Activated T-cell treated with anti-CD3 and anti-CD28 coated beads for 48 hours (primary cell): ENCODE results near the gene REEP3.

Source experiments
- DNase-seq: peaks from one replicate; pipeline ENCODE4 v3.0.0-alpha.2; 2020; ENCODE audit warnings: low read depth

Gene REEP3

DNA sequence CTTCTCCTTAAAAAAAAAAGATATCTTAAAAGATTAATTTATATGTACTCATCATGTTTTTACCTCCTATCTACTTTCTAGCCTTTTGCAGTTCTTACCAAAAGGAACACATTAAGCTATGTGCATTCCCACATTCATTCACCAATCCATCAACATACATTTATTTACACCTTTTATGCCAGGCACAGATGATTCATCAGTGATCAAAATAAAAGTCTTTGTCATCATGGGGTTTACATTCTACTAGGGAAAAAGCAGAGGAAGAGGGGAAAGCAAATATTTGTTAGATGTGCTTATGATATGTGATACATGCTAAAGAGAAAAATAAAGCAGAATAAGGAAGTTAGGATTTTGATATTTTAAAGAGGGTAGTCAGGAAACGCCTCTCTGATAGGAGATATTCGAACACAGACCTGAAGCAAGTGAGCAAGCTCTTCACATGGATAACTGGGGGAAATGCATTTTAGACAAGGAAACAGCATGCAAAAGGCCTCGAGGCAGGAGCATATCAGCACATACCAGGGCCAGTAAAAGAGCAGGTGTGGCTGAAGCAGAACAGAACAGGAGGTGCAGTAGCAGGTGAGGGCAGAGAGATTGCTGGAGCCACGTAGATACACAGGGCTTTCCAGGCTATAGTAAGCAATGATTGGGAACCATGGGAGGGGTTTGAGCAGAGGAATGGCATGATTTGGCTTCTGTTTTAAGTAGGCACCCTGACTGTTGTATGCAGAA, 67.4 kb downstream of the REEP3 start:
- DNase-seq: no peak

DNA sequence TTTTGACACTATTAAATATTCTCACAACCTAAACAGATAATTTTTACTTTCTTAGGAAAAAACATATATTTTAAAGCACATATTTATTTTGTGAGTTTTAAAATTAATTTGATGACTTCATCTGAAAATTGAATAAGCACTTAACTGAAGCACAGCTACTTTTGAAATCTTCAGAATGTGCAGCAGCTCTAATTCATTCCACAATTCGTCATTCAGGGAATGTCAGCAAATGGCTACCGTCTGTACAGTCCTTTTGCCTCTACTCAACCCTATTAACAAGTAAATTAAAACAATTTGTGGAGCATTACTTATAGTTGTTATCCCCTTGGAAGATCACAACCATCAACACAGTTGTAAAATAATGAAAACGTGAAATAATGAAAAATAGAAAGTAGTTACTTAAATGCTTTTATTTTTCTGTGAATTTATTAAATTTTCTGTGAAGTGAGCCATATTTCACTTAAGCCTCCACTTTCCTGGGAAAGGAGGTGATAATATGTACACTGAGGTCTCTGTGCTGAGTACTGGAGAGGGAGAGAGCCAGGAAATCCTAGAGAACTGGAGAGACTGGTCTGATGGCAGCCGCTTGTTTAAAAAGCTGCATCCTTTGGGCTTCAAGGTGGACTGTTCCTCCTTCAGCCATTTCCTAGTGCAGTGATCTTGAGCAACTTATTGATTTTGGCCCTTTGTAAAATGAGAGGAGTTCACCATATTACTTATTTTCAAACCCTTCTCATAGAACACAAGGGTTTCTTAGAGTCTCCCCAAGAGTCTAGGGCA, 70.6 kb downstream of the REEP3 start:
- DNase-seq: no peak

DNA sequence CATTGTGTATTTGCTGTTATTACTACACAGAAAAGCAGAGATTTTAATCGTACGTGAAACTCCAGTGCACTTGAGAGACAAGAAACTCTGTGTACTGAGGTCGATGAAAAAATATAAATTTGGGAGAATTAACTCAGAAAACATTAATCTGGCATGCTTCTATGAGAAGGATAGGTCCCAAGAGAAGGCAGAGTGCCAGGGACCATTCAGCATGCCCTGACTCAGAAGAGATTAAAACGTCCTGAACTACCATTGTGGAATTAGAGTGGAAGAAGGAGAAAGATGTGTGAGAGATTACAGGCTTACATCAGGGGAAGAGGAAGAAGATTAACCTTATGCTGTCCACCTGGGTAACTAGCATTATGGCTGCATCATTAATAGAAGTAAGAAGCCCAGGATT, 72.4 kb downstream of the REEP3 start:
- no peak for DNase-seq

DNA sequence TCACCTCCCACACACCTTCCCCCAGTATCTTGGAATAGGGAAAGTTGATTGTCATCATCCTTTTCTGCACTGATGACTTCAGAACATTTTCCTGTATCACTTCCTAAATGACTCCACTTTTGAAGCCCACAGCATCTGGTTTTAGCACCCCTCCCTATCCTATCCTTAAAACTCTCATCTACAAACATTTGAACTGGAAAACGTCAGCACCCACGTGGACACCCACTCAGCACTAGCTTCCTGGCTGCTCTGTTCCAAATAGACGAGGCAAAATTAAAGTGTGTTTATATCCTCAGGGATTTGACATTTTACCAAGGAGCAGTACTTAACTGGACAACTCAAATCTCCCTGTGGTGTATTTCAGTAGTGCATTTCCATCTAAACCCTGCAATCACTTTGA, 73.9 kb downstream of the REEP3 start:
- no peak for DNase-seq

DNA sequence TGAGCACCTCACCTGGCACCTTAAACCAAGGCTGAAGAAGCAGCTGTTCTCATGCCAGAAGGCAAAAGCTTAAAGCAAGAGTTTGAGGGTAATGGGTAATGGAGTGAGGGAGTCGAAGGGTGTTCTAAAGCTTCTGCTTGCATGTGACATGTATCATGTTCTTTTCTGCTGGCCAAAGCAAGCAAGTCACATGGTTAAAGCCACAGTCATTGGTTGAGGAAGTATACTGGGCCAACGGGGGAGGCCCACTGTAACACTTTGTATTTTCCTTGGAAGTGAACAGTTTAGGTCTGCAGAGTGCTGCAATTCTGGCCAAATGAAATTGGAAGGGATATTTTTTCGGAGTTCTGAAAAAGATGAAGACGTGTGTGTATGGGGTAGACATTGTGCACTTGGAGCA, 75.7 kb downstream of the REEP3 start:
- DNase-seq: no peak

GRCh38 chr10:63600540-63600939, 79.3 kb downstream of the REEP3 start:
- no peak for DNase-seq

- DNase-seq: no peak
Observed at GRCh38 chr10:63603709-63604445, 82.7 kb downstream of the REEP3 start.

GRCh38 chr10:63605197-63605967, 84.2 kb downstream of the REEP3 start:
- DNase-seq: no peak

DNA sequence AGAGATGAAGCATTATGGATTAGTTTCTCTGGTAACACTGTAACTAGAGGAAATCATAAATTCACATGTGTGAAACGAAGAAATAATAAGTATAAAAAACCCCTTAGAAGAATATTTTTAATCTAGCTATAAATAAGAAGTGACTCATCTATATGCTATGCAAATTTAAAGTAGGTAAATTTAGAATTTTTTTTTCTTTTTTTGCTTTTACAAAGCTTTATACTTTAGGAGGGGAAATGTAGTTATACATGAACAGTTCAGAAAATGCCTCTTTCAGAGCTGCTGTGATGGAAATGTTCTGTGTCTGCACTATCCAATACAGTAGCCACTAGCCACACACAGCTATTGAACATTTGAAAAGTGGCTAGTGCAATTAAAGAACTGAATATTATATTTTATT, 87.3 kb downstream of the REEP3 start:
- no peak for DNase-seq

DNA sequence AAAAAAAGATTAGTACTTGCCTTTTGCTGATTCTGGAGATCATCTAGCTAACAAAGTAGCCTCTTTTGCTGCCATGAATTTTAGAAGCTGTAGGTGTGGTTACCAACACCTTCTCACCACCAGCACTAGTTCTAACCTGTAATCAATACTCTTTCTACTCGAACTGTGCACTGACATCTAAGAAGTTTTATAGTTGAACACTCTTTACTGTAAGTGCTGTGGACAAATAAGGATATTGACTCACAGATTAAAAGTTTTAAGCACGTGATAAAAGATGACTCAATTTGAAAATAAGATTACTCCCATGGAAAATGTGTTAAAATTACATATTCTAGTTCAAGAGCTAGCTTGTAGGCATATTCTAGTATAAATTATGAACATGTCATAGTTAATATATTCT, 89.9 kb downstream of the REEP3 start:
- no peak for DNase-seq

GRCh38 chr10:63614371-63614891, 93.2 kb downstream of the REEP3 start:
- DNase-seq: no peak

DNA sequence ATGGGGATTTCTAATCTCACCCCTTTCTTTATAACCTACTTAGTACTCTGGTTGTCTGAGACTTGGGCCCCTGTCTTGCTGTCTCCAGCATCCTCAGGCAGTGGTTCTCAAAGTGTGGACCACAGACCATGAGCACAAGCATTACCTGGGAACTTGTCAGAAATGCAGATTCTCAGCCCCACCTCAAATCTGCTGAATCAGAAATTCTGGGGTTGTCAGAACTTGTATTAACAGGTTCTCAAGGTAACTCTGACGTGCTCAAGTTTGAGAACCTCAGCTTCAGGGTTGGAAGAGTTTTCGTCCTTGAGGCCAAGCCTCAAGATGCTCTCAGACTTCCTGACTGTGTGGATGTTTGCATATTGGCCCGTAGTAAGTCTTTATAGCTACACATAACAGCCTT, 97.4 kb downstream of the REEP3 start:
- DNase-seq: no peak

DNA sequence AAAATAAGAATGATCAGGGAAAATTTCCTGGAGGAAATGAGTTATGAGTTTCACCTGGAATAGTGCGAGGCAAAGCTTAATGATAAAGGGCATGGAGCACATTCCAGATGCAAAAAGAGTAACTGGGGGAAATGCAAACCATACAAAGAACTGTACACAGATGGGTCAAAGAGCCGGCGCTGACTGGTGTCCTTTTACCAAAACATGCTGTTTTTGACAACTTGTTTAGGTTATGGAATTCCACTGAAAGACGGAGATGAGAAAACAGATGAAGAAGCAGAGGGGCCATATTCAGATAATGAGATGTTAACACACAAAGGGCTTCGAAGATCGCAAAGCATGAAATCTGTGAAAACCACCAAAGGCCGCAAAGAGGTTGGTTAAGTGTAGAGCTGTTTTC, 98.2 kb downstream of the REEP3 start:
- no peak for DNase-seq

DNA sequence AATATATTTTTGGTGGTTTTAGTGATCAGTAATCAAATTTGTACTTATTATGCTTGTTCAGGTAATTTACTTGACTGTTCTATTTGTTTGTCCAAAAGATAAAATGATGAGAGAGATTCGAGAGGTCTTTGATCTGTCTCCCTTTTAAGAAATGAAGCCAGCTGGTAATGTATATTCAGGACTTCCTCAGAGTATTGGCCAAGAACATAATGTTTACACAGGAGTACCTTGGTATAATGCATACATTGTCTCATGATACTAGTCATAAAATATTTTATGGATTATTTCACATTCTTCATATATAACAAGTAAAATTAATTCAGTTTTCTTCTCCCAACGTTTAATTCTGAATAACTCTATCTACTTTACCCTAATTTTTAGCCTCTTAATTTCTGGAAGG, 100.9 kb downstream of the REEP3 start:
- no peak for DNase-seq

DNA sequence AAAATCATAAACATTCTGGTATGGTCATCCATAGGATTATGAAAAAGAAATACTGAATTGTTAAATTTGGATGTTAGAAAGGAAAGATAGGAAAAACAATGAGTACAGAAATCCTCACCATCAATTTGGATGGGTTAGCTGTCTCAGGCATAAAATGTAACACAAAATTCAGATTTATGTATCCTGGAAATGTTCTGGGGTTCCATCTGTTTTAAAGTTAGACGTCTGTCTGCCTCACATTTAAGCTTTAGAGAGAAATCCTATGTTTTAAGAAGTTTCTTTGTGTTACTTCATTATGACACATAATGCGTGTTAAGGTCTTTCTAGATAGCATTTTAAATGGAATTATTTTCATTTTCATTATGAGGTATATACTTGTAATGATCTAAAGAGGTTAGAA, 103.5 kb downstream of the REEP3 start:
- no peak for DNase-seq

DNA sequence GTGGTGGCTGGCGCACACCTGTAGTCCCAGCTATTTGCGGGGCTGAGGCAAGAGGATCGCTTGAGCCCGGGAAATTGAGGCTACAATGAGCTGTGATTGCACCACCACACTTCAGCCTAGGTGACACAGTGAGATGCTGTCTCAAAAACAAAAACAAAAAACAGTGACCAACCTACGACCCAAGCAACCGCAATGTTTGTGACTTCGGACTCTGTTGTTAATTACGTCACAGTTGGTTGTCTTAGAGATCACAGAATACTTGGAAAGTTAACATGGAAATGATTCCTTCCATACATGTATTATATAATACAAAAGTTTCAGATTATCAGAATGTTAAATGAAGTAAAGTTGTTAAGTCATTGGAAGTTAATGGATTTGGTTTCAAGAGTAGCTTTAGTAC, 106.2 kb downstream of the REEP3 start:
- no peak for DNase-seq

DNA sequence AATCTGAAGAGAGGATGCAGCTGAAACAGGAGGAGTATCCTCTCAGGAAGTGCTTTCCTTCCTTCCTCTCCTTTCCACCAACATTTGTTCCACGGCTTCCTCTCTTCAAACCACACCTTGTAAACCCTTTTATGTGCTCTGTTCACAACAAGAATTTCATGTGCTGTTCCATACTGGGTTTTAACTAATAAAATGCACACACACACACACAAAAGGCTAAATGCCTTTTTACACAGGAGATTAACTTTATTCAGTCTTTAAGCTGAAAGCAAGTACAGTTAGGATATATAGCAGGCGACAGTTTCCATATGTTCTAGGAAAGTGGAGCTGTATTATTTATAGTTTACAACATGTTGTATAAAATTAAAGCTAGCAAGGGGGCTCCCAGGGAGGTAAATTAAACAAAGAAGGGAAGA, 106.7 kb downstream of the REEP3 start:
- no peak for DNase-seq

- no peak for DNase-seq
Observed at GRCh38 chr10:63628526-63629362, 107.5 kb downstream of the REEP3 start.

DNA sequence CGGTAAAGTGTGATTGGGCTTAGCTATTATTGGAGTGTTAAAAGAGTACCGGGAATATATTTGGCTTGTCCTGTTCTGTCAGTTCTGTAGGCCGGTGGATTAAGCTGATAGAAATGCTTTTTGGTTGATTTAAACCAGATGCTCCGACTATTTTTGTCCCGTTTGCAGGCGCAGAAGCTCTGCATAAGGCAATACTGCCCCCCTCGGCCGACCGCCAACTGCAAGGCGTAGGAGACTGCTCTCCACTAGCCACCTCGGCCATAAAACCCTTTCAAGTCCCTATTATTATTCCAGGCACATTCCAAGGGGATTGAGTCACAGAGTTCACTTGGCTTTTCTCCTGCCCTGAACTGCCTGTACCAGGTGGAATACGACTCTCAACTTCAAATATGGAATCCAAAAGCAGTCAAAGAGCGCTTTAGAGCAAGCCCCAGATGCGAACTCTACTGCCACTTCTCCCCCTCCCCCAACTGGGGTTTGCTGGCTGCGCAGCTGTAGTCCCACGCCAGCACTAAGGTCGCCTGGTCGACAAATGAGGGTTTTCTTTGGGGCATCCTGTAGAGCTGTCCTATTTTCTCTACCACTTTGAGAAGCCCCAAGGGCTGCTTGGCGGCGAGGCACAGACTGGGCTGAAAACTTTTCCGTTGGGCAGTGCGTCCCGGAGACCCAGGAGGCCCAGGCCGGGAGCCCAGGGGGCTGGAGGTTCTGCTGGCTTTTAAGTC, 108.3 kb downstream of the REEP3 start:
- DNase-seq: peak; percentile 75
